GM12878 (cell line): ENCODE measurements around the gene OR7G3. TPM values are rescaled to one million over a fixed set of nuclear protein-coding genes. Genes with fewer than 3 reads are reported as not detected.

Source experiments
- ATAC-seq: fragments of 200-7000 bp; cut with Tn5 transposase; 3 replicates; pipeline ENCODE4 v1.9.1; 2020; ENCODE audit warnings: mild to moderate bottlenecking, moderate library complexity
- BruUV-seq: library from RNA; stranded (reverse); fragments of 400-500 nt; replicated peaks from 2 replicates; lab custom pipeline; 2021; lab: Mats Ljungman, UMichigan
- CTCF ChIA-PET: fragments of 300-600 bp; sonication (Branson Sonifier 250); formaldehyde crosslinking; extraction: SDS; loops from one replicate; lab custom pipeline; 2021; ENCODE audit warnings: inconsistent platforms; lab: Yijun Ruan, JAX
- POLR2A ChIA-PET: fragments of 350-600 bp; formaldehyde crosslinking; extraction: SDS; loops from one replicate; lab custom pipeline; 2021; ENCODE audit warnings: inconsistent platforms; lab: Charles Lee
- RAD21 ChIA-PET: fragments of 300-600 bp; sonication (Branson Sonifier 250); formaldehyde crosslinking; loops from one replicate; lab custom pipeline; 2023; ENCODE audit warnings: antibody characterized with exemption; ENCODE audit not compliant: unreplicated experiment; lab: Charles Lee
- SMC1A ChIA-PET: fragments of 300-600 bp; sonication (Branson Sonifier 250); formaldehyde crosslinking; loops from one replicate; lab custom pipeline; 2023; ENCODE audit not compliant: unreplicated experiment, uncharacterized antibody; lab: Charles Lee
- DNase-seq: peaks from one replicate; pipeline ENCODE4 v3.0.0-alpha.2; 2011; ENCODE audit warnings: low read depth, low spot score
- FAIRE-seq: peaks from 3 replicates; lab custom pipeline; 2011; peaks lifted over from hg19 to GRCh38; lab: Jason Lieb, UNC
- H2AFZ ChIP-seq: 2 replicates; pipeline ENCODE4 v1.6.0; 2011; ENCODE audit warnings: low read depth, low read length, control low read depth; ENCODE audit not compliant: control insufficient read depth
- H3K27ac ChIP-seq: 2 replicates; pipeline ENCODE4 v1.5.1; 2011; ENCODE audit warnings: control low read depth; ENCODE audit not compliant: control insufficient read depth, insufficient read depth
- H3K27me3 ChIP-seq, 2 experiments: replicated peaks in 1 of 2; 2 replicates each; pipeline versions ENCODE4 v1.6.0 to v1.6.1; 2011; ENCODE audit warnings: low read length in 1 of 2; ENCODE audit not compliant: control insufficient read depth in 2 of 2, insufficient read depth in 2 of 2
- H3K36me3 ChIP-seq, 2 experiments: 2 replicates each; pipeline ENCODE4 v1.5.1; 2011; ENCODE audit warnings: low read length in 1 of 2; ENCODE audit not compliant: control insufficient read depth in 2 of 2, insufficient read depth in 2 of 2
- H3K4me1 ChIP-seq: 2 replicates; pipeline ENCODE4 v1.6.1; 2011; ENCODE audit warnings: mild to moderate bottlenecking, low read length, moderate library complexity, mixed read lengths; ENCODE audit not compliant: control insufficient read depth, insufficient read depth
- H3K4me2 ChIP-seq: 2 replicates; pipeline ENCODE4 v1.6.0; 2011; ENCODE audit warnings: control low read depth; ENCODE audit not compliant: control insufficient read depth, insufficient read depth
- H3K4me3 ChIP-seq: fragments of 200-600 bp; sonication (generic); 2 replicates; pipeline ENCODE4 v1.5.1; 2016
- H3K79me2 ChIP-seq: 2 replicates; pipeline ENCODE4 v1.6.0; 2011; ENCODE audit warnings: low read length; ENCODE audit not compliant: control insufficient read depth, insufficient read depth
- H3K9ac ChIP-seq: 2 replicates; pipeline ENCODE4 v1.8.0; 2011; ENCODE audit warnings: low read length, control low read depth, mixed read lengths; ENCODE audit not compliant: control insufficient read depth, insufficient read depth
- H3K9me3 ChIP-seq: replicated peaks from 3 replicates; pipeline ENCODE4 v1.5.1; 2011; ENCODE audit warnings: mild to moderate bottlenecking, low read length; ENCODE audit not compliant: control insufficient read depth, insufficient read depth
- H4K20me1 ChIP-seq: 2 replicates; pipeline ENCODE4 v1.6.0; 2011; ENCODE audit not compliant: control insufficient read depth, insufficient read depth
- BHLHE40 ChIP-seq, 2 experiments: fragments of 450-650 bp in 1 of 2; IDR thresholded peaks; 2 replicates each; pipeline ENCODE4 v1.6.1; 2011 to 2017; ENCODE audit warnings: low read depth in 2 of 2, borderline replicate concordance in 1 of 2, improper control_type of control experiment in 1 of 2, low read length in 1 of 2, mild to moderate bottlenecking in 1 of 2
- CBX5 ChIP-seq: sonication (generic); IDR thresholded peaks from 2 replicates; pipeline ENCODE4 v1.6.1; 2016; ENCODE audit warnings: low read depth, moderate library complexity, mild to moderate bottlenecking, inconsistent platforms
- CREM ChIP-seq: IDR thresholded peaks from 2 replicates; pipeline ENCODE4 v1.6.1; 2014; ENCODE audit warnings: antibody characterized with exemption, low read depth
- HCFC1 ChIP-seq: fragments of 150-350 bp; IDR thresholded peaks from 2 replicates; pipeline ENCODE4 v1.6.1; 2014; ENCODE audit warnings: low read length
- KLF5 ChIP-seq: fragments of 450-650 bp; IDR thresholded peaks from 2 replicates; pipeline ENCODE4 v1.6.1; 2014; ENCODE audit warnings: mild to moderate bottlenecking; ENCODE audit not compliant: partially characterized antibody
- MLLT1 ChIP-seq: fragments of 450-650 bp; IDR thresholded peaks from 2 replicates; pipeline ENCODE4 v1.6.1; 2016; ENCODE audit warnings: mild to moderate bottlenecking
- NR2F1 ChIP-seq: fragments of 450-650 bp; conservative IDR thresholded peaks from 2 replicates; pipeline ENCODE4 v1.6.1; 2017; ENCODE audit warnings: mild to moderate bottlenecking
- RBBP5 ChIP-seq: fragments of 200-600 bp; sonication (generic); conservative IDR thresholded peaks from 2 replicates; pipeline ENCODE4 v1.6.1; 2016
- WGBS: methylation state at CpG from one replicate; pipeline ENCODE4 v1.1.6; 2016; ENCODE audit warnings: low lambda C conversion rate; ENCODE audit not compliant: insufficient replicate concordance, insufficient coverage; ENCODE audit errors: missing lambda C conversion rate; 5-methylcytosine and 5-hydroxymethylcytosine counted together
- in situ Hi-C: fragments of 300-500 bp; cut with MboI; formaldehyde crosslinking; loops from 9 replicates; pipeline ENCODE4 v1.14.3; 2018; ENCODE audit warnings: mixed read lengths
- intact Hi-C: fragments of 100-400 bp; cut with micrococcal nuclease; formaldehyde crosslinking; loops from one replicate; pipeline ENCODE4 v1.14.2; 2022; ENCODE audit not compliant: unreplicated experiment
- polyA plus RNA-seq, 11 experiments: library from polyadenylated mRNA; depleted of rRNA in 4 of 11; unstranded in 6 of 11; stranded (reverse) in 5 of 11; fragments of >200 nt; fragmentation: Nextera tagmentation in 4 of 11; fragmentation: Illumina TruSeq in 1 of 11; extraction: Ambion mirVana in 4 of 11; extraction: Trizol in 1 of 11; gene quantifications; 1 replicate in 1 of 11; 2 replicates in 10 of 11; pipeline versions ENCODE4 v1.2.1 to v1.2.3, GENCODE V29; 2011 to 2016; ENCODE audit warnings: inconsistent platforms in 2 of 11, missing spikeins in 2 of 11, low read depth in 1 of 11
- total RNA-seq, 4 experiments: library from RNA; depleted of rRNA in 3 of 4; stranded (reverse); fragments of >200 nt in 3 of 4; fragmentation: Illumina TruSeq in 1 of 4; extraction: Trizol in 1 of 4; gene quantifications; 2 replicates each; pipeline versions ENCODE4 v1.2.1 to v1.2.3, GENCODE V29; 2013 to 2021

OR7G3 gene
- total and polyA plus RNA-seq, 10 of the 15 experiments (the other 5 are each of a cell fraction or from before 2014, with no cell fraction given) = not detected

GRCh38 chr19:9146882-9147281 lies 20.1 kb upstream of the OR7G3 start:
- Histone ChIP-seq H4K20me1 (peaks cover 2% of the 10 kb centered on the region; the same call in 1 of the 2 replicates), H3K4me1 (no peaks in the 10 kb centered on the region), H2AFZ (no peak overlapping the region), H3K79me2 (peaks cover 47% of the 10 kb centered on the region), H3K9ac (no peak overlapping the region), H3K36me3 (peaks cover 9 to 17% of the 10 kb centered on the region in 2 experiments), H3K4me2 (no peak overlapping the region), H3K27ac (no peak overlapping the region), H3K4me3 (no peak overlapping the region), H3K9me3 (peaks cover 38% of the 10 kb centered on the region), H3K27me3 (no peaks in the 10 kb centered on the region)
- no TSS peak for BruUV-seq
- CTCF ChIA-PET = no interaction called here
- FAIRE-seq (no peak), ATAC-seq (no peak), DNase-seq (no peak)
- POLR2A ChIA-PET = no interaction called here
- SMC1A ChIA-PET = no interaction called here
- TF ChIP-seq MLLT1 (no peak), BHLHE40 (IDR thresholded peaks at IDR 0.05; ENCODE audit: borderline replicate concordance in 1 of 2, low read depth in 2 of 2, low read length in 1 of 2) (no peak), HCFC1 (no peak), RBBP5 (no peak), CREM (no peak)
- RAD21 ChIA-PET = no interaction called here
- in situ Hi-C loops (loop anchor here (25.0 kb wide), 1 partner anchor 1090 kb away; the partner anchor contains the start of gene S1PR2), intact Hi-C loops (no loop called here)
- WGBS = 100% methylated on average over 1 of the region's 1 CpG

- Histone ChIP-seq H3K4me2 (no peak overlapping the region), H3K27me3 (no peaks in the 10 kb centered on the region), H2AFZ (no peak overlapping the region), H3K4me1 (no peaks in the 10 kb centered on the region), H4K20me1 (0 out of 2 replicates have a peak, but pooled peaks cover 2% of the 10 kb centered on the region), H3K36me3 (peaks cover 7 to 17% of the 10 kb centered on the region in 2 experiments), H3K27ac (no peak overlapping the region), H3K9me3 (peaks cover 35% of the 10 kb centered on the region), H3K4me3 (no peak overlapping the region), H3K79me2 (peaks cover 62% of the 10 kb centered on the region), H3K9ac (no peak overlapping the region)
- WGBS = 100% methylated on average over 5 of the region's 5 CpGs
- RAD21 ChIA-PET = no interaction called here
- CTCF ChIA-PET = no interaction called here
- no peak for TF ChIP-seq NR2F1
- peak; percentile 64 for TF ChIP-seq KLF5
- TF ChIP-seq CBX5 = peak; percentile 78; the same call in 1 of the 2 replicates
- in situ Hi-C loops (loop anchor here (25.0 kb wide), 1 partner anchor 1092 kb away; the partner anchor contains the start of gene S1PR2), intact Hi-C loops (no loop called here)
- DNase-seq = no peak
- FAIRE-seq = no peak
- no peak for ATAC-seq
- BruUV-seq = no TSS peak
- POLR2A ChIA-PET = no interaction called here
- SMC1A ChIA-PET = no interaction called here
Measured at GRCh38 chr19:9144920-9145319, 18.2 kb upstream of the OR7G3 start.
